OCI-LY3 (cell line): ENCODE results near the gene WDR93.
A peak's percentile ranks its signal among the peaks of the same experiment; 100 is the strongest.

Experiments used
- H2AFZ ChIP-seq: fragments of 200-600, 300-600 bp; shearing (Covaris generic); 2 replicates; pipeline ENCODE4 v1.6.0; 2014; ENCODE audit warnings: antibody characterized with exemption, low read depth, low read length
- H3K27ac ChIP-seq: fragments of 200-600, 300-600 bp; sonication (generic); 2 replicates; pipeline ENCODE4 v1.5.1; 2014; ENCODE audit warnings: mild to moderate bottlenecking, low read length, moderate library complexity, mixed read lengths
- H3K27me3 ChIP-seq: fragments of 200-600, 300-600 bp; sonication (generic); 2 replicates; pipeline ENCODE4 v1.6.1; 2014; ENCODE audit warnings: low read depth, low read length, mixed read lengths
- H3K36me3 ChIP-seq: fragments of 200-600, 300-600 bp; sonication (generic); replicated peaks from 2 replicates; pipeline ENCODE3; 2014; ENCODE audit warnings: low read depth, low read length, mixed read lengths
- H3K4me1 ChIP-seq: fragments of 300-600, 200-600 bp; sonication (generic); 2 replicates; pipeline ENCODE4 v1.6.1; 2014; ENCODE audit warnings: low read length, mixed read lengths
- H3K4me2 ChIP-seq: fragments of 200-600, 300-600 bp; sonication (generic); 2 replicates; pipeline ENCODE4 v1.6.1; 2014; ENCODE audit warnings: low read length, mixed read lengths
- H3K4me3 ChIP-seq: fragments of 300-600, 200-600 bp; sonication (generic); 2 replicates; pipeline ENCODE4 v1.5.1; 2014; ENCODE audit warnings: antibody characterized with exemption, mild to moderate bottlenecking, low read length, moderate library complexity
- H3K79me2 ChIP-seq: fragments of 300-600, 200-600 bp; shearing (Covaris generic); 2 replicates; pipeline ENCODE4 v1.6.1; 2014; ENCODE audit warnings: mild to moderate bottlenecking, low read length, mixed read lengths
- H3K9ac ChIP-seq: fragments of 300-600, 200-600 bp; shearing (Covaris generic); 2 replicates; pipeline ENCODE4 v1.6.0; 2014; ENCODE audit warnings: mild to moderate bottlenecking, low read length, moderate library complexity
- H3K9me3 ChIP-seq: fragments of 200-600, 300-600 bp; shearing (Covaris generic); 2 replicates; pipeline ENCODE4 v1.6.1; 2014; ENCODE audit warnings: low read length, mixed read lengths; ENCODE audit not compliant: insufficient read depth
- H4K20me1 ChIP-seq: fragments of 200-600, 300-600 bp; sonication (generic); 2 replicates; pipeline ENCODE4 v1.6.1; 2016; ENCODE audit warnings: low read length, mixed read lengths; ENCODE audit not compliant: insufficient read depth
- CTCF ChIP-seq: fragments of 200-600, 300-600 bp; sonication (generic); IDR thresholded peaks from 2 replicates; pipeline ENCODE4 v1.5.1; 2014; ENCODE audit warnings: antibody characterized with exemption, low read length, low read depth
- EZH2phosphoT487 ChIP-seq: fragments of 200-600 bp; shearing (Covaris generic); IDR thresholded peaks from 2 replicates; pipeline ENCODE4 v1.6.1; 2018; ENCODE audit warnings: antibody characterized with exemption, mixed run types, low read depth

Gene WDR93

GRCh38 chr15:89725064-89725463 lies 34.5 kb downstream of the WDR93 start:
- Histone ChIP-seq H3K79me2 (no peaks in the 10 kb centered on the region), H3K4me1 (no peaks in the 10 kb centered on the region), H3K27ac (no peak overlapping the region), H4K20me1 (no peaks in the 10 kb centered on the region), H3K4me3 (no peak overlapping the region), H3K27me3 (peaks cover 16% of the 10 kb centered on the region), H3K9me3 (peaks cover 8% of the 10 kb centered on the region), H3K9ac (no peak overlapping the region), H3K4me2 (no peak overlapping the region), H3K36me3 (no peaks in the 10 kb centered on the region), H2AFZ (no peak overlapping the region)
- TF ChIP-seq CTCF (no peak), EZH2phosphoT487 (no peak)

GRCh38 chr15:89728254-89728653 lies 37.6 kb downstream of the WDR93 start:
- H3K4me3 ChIP-seq: no peak overlapping the region
- no peaks in the 10 kb centered on the region for H3K36me3 ChIP-seq
- H2AFZ ChIP-seq: no peak overlapping the region
- peaks cover 8% of the 10 kb centered on the region; the same call in 1 of the 2 replicates for H3K27me3 ChIP-seq
- H4K20me1 ChIP-seq: no peaks in the 10 kb centered on the region
- peaks cover 8% of the 10 kb centered on the region; the same call in 1 of the 2 replicates for H3K9me3 ChIP-seq
- no peak for TF ChIP-seq EZH2phosphoT487
- no peak for TF ChIP-seq CTCF
- no peak overlapping the region for H3K27ac ChIP-seq
- H3K4me1 ChIP-seq: no peaks in the 10 kb centered on the region
- H3K4me2 ChIP-seq: no peak overlapping the region
- H3K9ac ChIP-seq: no peak overlapping the region
- H3K79me2 ChIP-seq: no peaks in the 10 kb centered on the region

- Histone ChIP-seq H2AFZ (no peak overlapping the region), H3K4me1 (no peaks in the 10 kb centered on the region), H3K36me3 (no peaks in the 10 kb centered on the region), H3K9ac (no peak overlapping the region), H4K20me1 (no peaks in the 10 kb centered on the region), H3K4me2 (no peak overlapping the region), H3K27ac (no peak overlapping the region), H3K79me2 (no peaks in the 10 kb centered on the region), H3K9me3 (no peaks in the 10 kb centered on the region), H3K4me3 (no peak overlapping the region), H3K27me3 (peaks cover 18% of the 10 kb centered on the region; the same call in 1 of the 2 replicates)
- TF ChIP-seq CTCF: no peak
- TF ChIP-seq EZH2phosphoT487: no peak
Observed at GRCh38 chr15:89731275-89731674, 40.7 kb downstream of the WDR93 start.

- no peak overlapping the region for H3K4me3 ChIP-seq
- no peak overlapping the region for H3K4me2 ChIP-seq
- H3K27me3 ChIP-seq: peaks cover 18% of the 10 kb centered on the region; the same call in 1 of the 2 replicates
- no peak overlapping the region for H3K9ac ChIP-seq
- no peaks in the 10 kb centered on the region for H3K4me1 ChIP-seq
- TF ChIP-seq CTCF (0 out of 2 replicates have a peak, but pooled peaks have one; percentile 3), EZH2phosphoT487 (no peak)
- H3K36me3 ChIP-seq: no peaks in the 10 kb centered on the region
- H4K20me1 ChIP-seq: no peaks in the 10 kb centered on the region
- H3K9me3 ChIP-seq: no peaks in the 10 kb centered on the region
- H3K27ac ChIP-seq: no peak overlapping the region
- H3K79me2 ChIP-seq: no peaks in the 10 kb centered on the region
- H2AFZ ChIP-seq: no peak overlapping the region
Observed at GRCh38 chr15:89732451-89733172, 42.0 kb downstream of the WDR93 start.
